ACC112 (cell line): ENCODE measurements around the gene PPP2R3B.

Experiments
- H2AFZ ChIP-seq: fragments of 200-600 bp; sonication (generic); one replicate; pipeline ENCODE4 v1.6.0; 2017; ENCODE audit warnings: antibody characterized with exemption, low read length; ENCODE audit not compliant: unreplicated experiment
- H3K27ac ChIP-seq: fragments of 200-600 bp; sonication (generic); 2 replicates; pipeline ENCODE4 v1.5.1; 2014; ENCODE audit warnings: low read depth, mild to moderate bottlenecking, antibody characterized with exemption, low read length, moderate library complexity
- H3K27me3 ChIP-seq: fragments of 200-600 bp; sonication (generic); 2 replicates; pipeline ENCODE4 v1.6.1; 2014; ENCODE audit warnings: mild to moderate bottlenecking, antibody characterized with exemption, low read length, moderate library complexity, mixed read lengths; ENCODE audit not compliant: insufficient read depth
- H3K36me3 ChIP-seq: fragments of 200-600 bp; sonication (generic); 2 replicates; pipeline ENCODE4 v1.6.1; 2016; ENCODE audit warnings: mild to moderate bottlenecking, antibody characterized with exemption, low read length, moderate library complexity, mixed read lengths; ENCODE audit not compliant: insufficient read depth
- H3K4me1 ChIP-seq: fragments of 200-600 bp; sonication (generic); one replicate; pipeline ENCODE4 v1.6.1; 2016; ENCODE audit warnings: low read length, mixed read lengths; ENCODE audit not compliant: insufficient read depth, unreplicated experiment, control insufficient read depth
- H3K4me3 ChIP-seq: fragments of 200-600 bp; sonication (generic); 2 replicates; pipeline ENCODE4 v1.5.1; 2014; ENCODE audit warnings: mild to moderate bottlenecking, low read depth, low read length
- H3K79me2 ChIP-seq: fragments of 200-600 bp; sonication (generic); one replicate; pipeline ENCODE4 v1.6.0; 2016; ENCODE audit warnings: low read length; ENCODE audit not compliant: control insufficient read depth, unreplicated experiment, insufficient read depth

PPP2R3B gene

GRCh38 chrX:290476-291166, 96.1 kb downstream of the PPP2R3B start:
- H3K27ac ChIP-seq = no peak overlapping the region
- peaks cover 51% of the 10 kb centered on the region for H3K36me3 ChIP-seq
- H3K4me3 ChIP-seq = no peak overlapping the region
- no peak overlapping the region for H2AFZ ChIP-seq
- H3K27me3 ChIP-seq = no peaks in the 10 kb centered on the region
- peaks cover 4% of the 10 kb centered on the region for H3K79me2 ChIP-seq
- H3K4me1 ChIP-seq = no peaks in the 10 kb centered on the region

- Histone ChIP-seq H2AFZ (no peak overlapping the region), H3K79me2 (peaks cover 4% of the 10 kb centered on the region), H3K27me3 (no peaks in the 10 kb centered on the region), H3K4me3 (no peak overlapping the region), H3K4me1 (no peaks in the 10 kb centered on the region), H3K36me3 (peaks cover 46% of the 10 kb centered on the region), H3K27ac (no peak overlapping the region)
Measured at GRCh38 chrX:288561-288991, 98.1 kb downstream of the PPP2R3B start.

- H3K27ac ChIP-seq = no peak overlapping the region
- no peaks in the 10 kb centered on the region for H3K4me1 ChIP-seq
- no peak overlapping the region for H2AFZ ChIP-seq
- peaks cover 4% of the 10 kb centered on the region for H3K79me2 ChIP-seq
- no peak overlapping the region for H3K4me3 ChIP-seq
- H3K27me3 ChIP-seq = no peaks in the 10 kb centered on the region
- H3K36me3 ChIP-seq = peaks cover 37% of the 10 kb centered on the region
Measured at GRCh38 chrX:287670-288069, 99.0 kb downstream of the PPP2R3B start.

- no peak overlapping the region for H3K27ac ChIP-seq
- no peak overlapping the region for H3K4me3 ChIP-seq
- no peak overlapping the region for H2AFZ ChIP-seq
- peaks cover 25% of the 10 kb centered on the region for H3K36me3 ChIP-seq
- H3K79me2 ChIP-seq = peaks cover 4% of the 10 kb centered on the region
- H3K4me1 ChIP-seq = peaks cover 4% of the 10 kb centered on the region
- H3K27me3 ChIP-seq = no peaks in the 10 kb centered on the region
Measured at GRCh38 chrX:285076-285677, 101.5 kb downstream of the PPP2R3B start.
